ENCODE data around the gene OCA2.

OCA2 gene

DNA sequence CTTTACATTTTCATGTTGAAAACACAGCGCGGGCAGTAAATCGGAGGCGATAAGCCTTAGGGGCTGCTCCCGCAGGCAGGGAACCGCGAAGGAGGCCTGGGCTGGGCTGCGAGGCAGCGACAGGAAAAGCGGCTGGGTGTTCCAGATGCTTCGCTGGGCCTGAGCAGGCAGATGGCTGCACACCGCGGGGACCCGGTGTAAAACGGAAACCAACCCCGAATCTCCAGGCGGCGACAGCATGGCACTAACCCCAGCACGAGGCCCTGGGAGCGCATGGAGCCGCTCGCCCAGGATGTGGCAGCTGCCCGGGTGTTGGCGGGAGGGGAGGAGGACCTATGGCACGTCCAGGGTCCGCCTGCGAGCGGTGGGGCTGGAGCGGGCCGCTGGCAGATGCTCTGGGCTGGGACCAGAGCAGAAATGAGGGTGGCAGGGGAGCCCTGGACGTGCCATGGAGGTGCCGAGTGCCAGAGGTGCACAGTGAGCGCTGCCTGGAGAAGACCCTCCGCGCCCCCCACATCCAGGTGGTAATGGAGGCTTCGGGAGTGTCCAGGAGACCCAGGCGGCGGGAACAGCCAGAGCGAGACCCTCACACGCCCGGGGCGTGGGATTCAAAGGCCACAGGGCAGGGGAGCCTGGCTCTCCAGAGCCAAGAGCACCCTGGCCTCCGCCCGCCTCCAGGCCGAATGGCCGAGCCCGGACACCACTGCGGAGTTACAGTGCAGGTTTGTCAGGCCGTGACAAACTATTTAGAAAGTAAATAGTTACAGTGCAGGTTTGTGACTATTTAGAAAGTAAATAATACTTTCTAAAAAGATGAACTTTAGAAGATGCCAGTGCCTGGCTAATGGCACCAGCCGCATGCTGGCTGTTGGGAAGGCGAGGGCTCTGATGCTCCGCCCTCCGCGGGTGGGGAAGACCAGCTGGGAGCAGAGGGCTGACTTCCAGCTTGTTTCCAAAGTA, 293.6 kb downstream of the OCA2 start:
- ATAC-seq = no peak

DNA sequence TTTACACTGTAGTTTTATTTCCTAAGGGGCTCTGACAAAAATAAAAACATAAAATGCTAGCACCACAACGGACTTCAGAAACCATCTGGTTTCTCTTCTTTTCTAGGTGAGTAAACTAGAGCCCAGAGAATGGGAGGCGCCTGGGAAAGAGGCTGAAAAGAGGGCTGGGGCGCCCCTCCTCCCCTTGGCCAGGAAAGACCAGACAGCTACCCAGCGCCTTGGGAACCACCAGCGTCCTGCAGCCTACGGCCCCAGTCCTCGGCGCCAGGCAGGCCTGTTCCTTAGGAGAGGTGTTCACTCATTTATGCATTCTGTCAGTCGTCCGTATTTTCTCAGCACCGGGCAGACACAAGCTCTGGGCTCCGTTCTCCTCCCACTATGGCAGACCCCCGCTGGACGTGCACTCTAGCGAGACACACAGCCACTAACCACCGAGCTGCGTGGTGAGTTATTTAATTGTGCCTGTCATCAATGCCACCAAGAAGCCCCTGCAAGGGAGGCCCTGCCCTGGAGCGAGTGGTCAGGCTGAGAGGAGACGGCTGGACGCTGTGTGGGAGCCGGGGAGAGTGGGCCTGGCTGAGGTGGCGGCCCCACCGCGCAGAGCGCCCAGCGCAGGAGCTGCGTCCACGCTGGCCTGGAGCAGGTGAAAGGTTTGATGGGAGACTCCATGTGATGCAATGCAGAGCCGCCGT, 294.4 kb downstream of the OCA2 start:
- ATAC-seq = no peak

DNA sequence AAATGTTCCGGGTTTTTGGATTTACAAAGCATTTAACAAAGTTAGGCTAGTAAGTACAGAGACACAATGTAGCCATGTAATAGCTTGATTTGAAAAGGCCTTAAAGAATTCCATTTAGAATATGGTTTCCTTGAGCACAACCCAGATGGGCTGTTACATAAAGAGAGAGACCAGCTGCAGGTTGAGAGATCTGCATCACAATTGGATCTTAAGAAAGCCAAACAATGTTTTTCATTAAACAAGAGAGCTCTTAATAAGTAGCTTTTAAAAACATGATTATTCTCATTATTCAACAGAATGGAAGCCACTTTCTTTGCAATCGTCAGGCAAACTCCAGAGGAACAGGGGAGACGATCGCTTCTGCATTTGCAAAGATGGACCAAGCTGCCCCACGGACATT, 300.3 kb downstream of the OCA2 start:
- ATAC-seq = no peak

DNA sequence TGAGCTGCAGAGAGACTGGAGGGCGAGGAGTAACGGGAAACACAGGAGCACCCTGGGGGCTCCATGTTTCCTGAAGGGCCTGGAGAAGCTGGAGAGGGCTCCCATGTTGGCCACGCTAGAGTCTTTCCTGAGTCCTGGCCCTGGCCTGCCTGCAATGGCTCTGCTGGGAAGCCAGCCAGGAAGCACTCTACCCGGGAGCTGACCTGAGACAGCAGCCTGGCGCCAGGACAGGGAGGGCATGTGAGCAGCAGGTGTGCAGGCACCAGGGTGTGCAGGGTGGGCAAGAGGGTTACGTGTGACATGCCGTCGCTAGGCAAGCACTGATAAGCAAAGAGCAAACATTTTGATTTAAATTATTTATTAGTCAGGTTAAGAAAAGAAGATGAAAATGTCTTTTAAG, 301.4 kb downstream of the OCA2 start:
- no peak for ATAC-seq

DNA sequence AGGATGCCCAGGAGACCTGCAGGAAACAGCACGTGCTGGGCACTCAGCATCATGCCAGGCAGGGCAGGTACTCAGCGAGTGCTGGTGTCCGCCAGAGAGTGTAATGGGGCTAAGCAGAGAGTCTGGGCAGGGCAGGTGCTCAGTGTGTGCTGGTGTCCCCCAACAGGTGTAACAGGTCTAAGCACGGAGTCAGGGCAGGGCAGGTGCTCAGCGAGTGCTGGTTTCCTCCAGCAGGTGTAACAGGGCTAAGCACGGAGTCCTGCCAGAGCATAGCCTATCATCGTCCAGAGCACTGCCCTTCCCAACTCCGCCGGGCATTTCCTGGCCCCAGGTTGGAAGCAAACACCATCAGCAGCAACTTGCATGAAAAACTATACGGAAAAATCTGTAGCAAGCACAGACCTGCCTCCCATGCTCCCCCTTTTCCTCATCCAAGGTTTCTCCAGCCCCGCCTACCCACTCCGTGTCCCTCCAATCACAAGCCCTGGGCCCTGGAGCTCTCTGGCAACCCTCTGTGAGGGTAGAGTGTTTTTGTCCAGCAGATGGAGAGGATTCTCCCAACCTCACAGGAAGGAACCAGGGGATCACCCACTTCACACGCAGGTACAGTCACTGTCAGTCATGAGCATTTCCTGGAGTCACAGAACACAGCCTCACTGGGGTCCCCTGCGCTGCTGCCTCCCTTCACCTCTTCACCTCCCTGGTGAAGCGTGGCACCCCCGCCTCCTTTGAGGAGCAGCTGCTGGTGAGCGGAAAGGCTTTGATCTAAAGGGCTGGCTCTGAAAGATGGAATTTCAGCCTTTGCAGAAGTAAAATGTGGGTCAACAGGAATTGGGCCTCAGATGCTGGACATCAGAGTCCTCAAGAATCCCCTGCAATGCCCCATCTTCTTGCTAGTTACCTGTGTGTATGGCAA, 302.5 kb downstream of the OCA2 start:
- ATAC-seq = no peak

DNA sequence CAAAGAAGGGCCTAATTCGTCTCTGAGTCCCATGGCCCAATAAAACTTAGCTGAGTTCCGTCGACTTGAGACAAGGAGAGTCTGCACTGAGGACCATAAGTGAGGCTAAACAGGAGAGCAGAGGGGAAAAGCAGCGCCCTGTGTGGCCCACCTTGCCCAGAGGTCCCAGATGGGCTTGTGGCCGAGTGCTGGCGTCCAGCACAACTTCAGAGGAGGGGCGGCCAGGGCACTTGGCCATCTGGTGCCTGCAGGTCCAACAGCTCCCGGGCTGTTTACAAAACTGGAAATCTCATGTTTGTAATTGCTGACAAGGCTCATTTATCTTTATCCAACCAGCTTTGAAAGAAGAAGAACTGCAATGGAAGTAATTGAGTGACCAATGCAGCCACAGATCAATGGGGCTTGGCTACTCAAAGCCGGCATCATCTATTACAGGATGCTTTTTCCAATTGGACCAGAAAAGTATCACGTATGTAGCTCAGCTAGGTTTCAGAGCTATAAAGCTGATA, 306.3 kb downstream of the OCA2 start:
- ATAC-seq = no peak

DNA sequence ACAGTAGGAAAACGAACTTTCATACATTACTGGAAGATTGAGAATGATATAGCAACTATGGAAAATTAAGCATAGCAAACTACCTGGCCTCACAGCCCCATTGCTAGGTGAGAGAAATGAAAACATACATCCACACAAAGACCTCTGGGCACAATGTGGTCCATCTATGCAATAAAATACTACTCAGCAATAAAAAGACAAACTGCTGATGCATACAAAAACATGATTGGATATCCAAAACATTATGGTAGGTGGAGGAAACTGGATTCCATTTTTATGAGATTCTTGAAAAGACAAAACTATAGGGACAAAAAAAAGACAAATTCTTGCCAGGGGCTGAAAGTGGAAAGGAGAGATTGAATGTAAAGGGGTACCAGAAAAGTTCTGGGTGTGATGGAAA, 308.8 kb downstream of the OCA2 start:
- no peak for ATAC-seq

DNA sequence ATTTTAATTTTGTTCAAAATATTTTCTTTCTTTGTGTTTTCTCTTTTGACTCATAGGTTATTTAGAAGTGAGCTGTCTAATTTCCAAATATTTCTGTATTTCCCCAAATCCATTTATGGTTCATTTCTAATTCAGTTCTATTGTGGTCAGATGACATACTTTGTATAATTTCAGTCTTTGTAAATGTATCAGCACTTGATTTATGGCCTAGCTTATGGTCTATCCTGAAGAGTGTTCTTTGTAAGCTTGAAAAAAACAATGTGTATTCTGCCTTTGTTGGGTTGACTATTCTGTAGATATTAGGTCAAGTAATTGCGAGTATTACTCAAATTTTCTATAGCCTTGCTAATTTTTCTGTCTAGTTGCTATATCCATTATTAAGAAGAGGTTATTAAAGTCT, 311.2 kb downstream of the OCA2 start:
- no peak for ATAC-seq

DNA sequence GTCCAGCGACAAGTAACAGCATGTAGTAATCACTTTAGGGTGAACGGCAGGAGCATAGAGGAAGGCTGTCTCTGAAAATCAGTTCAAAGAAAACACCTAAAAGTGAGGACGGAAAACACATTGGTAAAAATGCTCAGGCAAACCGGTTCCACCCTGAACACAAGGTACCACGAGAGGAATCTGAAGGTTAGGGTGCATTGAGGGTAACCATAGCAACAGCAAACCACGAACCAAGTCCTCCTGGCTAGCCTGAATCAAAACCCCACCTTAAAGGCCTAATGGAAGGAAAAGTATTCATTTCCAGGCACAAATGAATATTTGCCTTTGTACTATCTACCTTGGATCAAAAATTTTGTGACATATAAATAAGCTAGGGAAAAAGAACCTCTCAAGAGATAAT, 315.0 kb downstream of the OCA2 start:
- ATAC-seq = no peak

DNA sequence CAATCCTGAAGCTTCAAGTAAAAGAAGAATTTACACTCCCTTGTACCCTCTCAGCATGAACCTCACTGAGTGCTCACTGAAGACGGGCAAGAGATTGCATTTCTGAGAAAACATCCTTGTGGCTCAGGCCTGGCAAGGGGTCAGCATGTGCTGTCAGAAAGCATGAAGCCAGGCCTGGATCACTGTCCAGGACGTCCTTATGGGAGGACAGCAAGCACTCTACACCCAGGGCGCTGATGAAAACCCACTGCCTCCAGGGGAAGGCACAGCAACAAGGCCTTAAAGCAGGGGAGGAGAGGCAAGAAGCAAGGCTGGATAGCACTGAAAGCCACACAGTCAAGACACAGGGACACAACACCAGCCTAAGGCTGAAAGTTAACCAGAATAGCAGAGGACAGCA, 315.4 kb downstream of the OCA2 start:
- ATAC-seq = no peak

DNA sequence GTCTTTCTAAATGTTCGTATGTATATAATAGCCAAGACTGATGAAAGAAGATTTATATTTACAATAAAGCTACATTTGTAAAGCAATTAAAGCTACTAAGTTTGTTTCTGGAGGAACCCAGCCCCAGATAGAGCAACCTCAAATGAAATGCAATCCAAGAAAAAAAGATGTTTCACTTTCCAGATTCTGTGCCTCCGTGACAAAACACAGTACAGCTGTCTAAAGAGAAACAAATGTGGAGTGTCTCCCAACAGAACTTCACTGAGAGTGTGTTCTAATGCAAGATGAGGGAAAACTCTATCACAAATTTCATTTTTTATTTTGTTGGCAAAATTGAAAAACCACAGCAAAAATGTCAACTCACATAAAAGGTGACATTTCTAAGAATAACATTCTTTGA, 317.0 kb downstream of the OCA2 start:
- no peak for ATAC-seq

DNA sequence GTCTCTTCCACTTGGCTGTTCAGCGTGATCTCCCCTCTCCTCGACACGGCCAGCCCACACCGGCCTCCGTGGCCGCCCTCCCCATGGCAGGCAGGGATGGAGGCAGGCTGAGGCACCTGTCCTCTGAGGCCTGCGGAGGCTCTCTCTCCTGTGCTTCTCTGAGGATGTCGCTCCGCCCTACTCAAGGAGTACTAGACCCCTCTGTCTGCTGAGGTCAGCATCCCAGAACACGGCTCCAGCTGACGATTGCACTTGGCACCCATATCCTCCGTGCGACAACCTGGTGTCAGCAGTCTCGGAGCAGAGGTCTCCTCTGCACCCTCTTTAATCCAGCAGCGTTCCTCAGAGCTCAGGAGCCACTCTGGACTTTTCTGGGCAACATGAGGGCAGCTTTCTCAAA, 322.6 kb downstream of the OCA2 start:
- ATAC-seq = no peak

DNA sequence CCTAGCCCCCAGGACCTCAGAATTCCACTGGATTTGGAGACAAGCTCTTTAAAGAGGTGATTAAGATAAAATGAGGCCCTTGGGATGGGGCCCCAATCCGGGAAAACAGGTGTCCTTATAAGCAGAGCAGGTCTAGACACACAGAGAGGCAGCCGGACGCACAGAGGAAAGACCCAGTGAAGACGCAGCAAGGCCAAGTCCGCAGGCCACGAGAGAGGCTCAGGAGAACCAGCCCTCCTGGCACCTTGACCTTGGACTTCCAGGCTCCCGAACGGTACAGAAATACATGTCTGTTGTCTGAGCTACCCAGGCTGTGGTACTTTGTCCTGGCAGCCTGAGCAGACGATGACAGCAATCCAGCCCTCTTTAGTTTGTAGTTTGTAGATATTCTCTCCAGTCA, 324.5 kb downstream of the OCA2 start:
- ATAC-seq = no peak

DNA sequence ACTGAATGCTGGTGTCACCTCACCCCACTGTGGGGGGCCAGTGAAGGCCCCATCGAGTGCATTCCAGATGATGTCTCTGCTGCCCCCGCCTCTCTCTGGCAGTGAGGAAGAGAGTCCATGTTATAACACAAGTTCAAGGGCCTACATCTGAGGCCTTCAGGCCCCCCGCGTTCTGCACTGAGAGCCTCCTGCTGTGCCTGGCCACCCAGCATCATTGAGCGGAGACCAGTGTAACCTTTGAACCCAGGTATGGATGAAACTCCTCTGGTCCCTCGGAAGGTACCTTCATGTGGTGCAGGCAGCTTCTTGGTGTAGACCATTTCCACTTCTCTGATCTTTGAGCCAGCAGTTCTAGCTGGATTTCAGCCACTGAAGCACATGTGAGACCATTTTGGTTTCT, 324.9 kb downstream of the OCA2 start:
- no peak for ATAC-seq

DNA sequence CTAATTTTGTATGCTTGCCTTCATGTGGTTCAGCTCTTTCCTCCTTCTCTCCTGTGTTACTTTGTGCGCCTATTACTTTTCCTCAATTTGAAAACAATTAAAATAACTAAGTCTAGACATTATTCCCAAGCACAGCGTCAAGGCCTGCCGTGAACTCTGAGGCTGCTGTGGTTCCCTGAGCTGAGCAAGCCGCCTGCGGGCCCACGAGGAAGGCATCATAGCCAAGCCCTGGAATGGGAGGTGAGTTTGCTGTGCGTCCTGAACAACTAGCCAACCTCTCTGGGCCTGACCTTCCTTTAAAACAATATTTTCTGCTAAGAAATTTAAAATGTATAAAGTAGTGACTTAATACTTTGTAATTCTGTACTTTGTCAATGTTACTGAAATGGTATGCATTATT, 327.2 kb downstream of the OCA2 start:
- ATAC-seq = no peak

DNA sequence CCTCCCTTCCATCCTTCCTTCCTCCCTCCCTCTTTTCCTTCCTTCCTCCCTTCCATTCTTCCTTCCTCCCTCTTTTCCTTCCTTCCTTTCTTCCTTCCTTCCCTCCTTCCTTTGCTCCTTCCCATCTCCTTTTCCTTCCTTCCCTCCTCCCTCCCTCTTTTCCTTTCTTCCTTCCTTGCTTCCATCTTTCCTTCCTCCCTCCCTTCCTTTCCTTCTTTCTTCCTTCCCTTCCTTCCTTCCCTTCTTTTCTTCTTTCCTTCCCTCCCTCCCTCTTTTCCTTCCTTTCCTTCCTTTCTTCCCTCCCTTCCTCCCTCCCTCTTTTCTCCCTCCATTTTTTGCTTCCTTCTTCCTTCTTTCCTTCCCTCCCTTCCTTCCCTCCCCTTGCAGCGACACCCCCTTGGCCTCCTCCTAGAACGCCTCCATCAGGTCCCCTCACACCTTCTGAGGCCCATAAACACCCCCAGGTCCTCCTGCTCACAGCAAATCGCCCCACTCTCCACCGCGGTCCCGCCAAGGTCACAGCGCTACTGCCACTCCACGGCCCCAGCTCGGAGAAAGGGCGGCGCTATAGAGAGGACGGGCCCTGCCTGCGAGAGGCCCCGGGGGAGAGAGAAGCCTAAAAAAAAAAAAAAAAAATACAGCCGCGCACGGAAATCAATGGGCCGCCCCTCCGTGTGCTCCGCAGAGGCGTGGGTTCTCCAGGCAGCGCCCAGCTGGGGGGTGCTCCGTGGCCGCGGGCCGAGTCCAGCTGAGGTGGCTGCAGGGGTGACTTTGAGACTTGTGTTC, 328.2 kb downstream of the OCA2 start:
- no peak for ATAC-seq

DNA sequence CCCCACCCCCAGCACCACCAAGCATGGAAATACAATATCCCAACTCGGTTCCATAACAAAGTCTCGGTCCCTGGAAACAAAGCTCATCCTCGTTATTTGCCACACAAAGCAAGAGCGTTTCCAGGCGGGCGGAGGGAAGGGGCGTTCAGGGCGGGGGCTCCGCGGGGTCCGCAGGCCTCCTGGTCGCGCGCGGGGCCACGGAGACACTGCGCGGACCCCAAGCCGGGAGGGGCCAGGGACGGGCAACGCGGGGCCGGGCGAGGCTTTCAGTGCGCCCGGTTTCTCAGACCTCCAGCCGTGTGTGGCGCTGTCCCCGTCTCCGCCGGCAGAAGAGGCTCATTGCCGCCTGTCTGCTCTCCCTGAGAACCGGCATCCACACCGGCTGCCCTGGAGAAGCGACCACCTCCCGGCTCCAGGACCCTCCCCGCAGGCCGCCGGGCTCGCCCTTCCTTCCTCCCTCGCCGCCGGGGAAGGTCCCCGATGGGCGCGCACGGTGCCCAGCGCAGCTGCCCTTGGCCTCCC, 329.0 kb downstream of the OCA2 start:
- no peak for ATAC-seq

DNA sequence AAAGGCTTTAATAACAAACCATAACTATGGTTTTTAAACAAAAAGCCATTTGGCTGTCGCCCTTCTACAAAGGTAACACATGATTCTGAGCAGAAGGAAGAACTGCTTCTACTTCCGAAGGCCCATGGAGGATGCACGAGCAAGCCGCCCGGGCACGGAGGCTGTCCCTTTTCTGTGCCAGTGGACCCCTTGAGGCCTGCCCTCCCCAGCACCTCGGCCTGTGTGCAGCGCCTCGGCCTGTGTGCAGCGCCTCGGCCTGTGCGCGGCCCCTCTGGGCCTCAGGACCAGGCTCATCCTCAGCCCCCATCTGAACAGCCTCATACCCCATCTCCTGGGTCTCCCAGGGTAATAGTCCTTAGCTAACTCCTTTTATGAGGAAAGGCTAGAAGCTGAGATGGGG, 329.5 kb downstream of the OCA2 start:
- no peak for ATAC-seq

DNA sequence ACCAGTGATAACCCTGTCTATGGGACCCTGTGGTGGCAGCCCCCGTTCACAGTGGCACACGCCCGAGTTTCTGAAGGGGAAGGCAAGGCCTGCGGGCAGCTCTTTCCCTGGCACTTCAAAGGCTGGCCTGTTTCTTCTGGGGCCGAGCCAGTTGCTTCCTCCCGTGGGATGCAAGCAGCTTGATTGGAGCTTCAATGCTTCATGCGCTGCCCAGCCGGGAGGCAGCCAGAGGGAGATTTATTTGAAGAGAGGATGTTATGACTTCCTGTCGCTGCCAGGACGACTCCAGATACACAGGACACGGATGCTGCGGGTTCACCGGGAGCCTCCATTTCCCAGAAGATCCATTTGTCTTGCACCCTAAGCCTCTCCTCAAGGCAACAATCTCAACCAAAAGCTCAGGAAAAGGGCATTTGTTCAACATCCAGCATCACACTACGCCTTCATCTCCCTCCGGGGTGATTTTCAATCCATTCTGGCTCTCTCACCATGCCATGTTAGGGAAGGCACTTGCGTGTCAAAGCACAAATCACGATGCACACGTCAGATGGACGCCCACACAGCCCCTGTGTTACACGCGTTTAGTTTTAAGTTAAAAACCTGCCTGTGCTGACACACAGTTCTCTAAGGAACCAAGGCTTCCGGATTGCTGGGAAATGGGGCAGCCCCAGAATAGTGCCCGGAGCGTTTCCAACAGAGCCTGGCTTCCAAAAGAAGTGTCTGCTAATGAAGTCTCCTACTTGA, 330.2 kb downstream of the OCA2 start:
- ATAC-seq = no peak

DNA sequence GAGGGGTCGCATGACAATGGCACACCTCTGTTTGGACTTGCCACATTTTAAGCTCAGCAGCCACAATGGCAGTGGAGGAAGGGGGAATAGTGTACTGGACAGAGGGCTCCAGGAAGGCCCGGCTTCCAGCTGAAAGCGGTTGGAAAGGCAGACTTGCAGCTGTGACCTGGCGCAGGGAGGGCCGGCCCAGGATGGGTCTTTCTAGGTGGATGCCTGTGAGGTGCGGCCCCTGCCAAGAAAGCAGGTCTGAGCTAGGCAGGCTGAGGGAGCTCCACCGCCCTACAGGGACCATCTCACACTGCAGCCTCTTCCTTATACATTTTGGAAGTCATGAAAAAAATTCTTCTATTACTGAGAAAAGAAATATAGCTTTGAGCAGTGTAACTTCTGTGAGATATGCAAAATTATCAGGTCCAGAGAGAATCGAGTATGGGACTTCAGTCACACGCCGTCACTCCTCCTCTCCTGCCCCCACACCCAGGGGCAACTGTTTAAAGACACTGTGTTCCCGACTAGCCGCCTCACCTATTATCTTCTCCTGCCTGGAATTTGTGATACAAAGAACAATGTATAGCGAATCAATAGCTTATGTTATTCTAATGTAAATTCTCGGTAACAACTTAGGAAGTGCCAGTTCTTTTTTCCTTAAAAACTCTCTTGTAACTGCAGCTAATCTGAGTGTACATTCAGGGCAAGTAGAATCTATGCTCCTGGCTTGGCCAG, 331.0 kb downstream of the OCA2 start:
- ATAC-seq = no peak

Data from activated CD4-positive, CD25-positive, alpha-beta regulatory T cell treated with anti-CD3 and anti-CD28 coated beads, Interleukin-2, amount 50 U/mL, for 24 hours (primary cell).